Hepatocyte (in vitro differentiated cells): Measurements from ENCODE around the gene RRAGA. TPM values are rescaled to one million over a fixed set of nuclear protein-coding genes. Genes with fewer than 3 reads are reported as not detected.

ENCODE experiments used
- DNase-seq: peaks from one replicate; pipeline ENCODE4 v3.0.0-alpha.2; 2016; ENCODE audit warnings: low spot score
- H2AFZ ChIP-seq: fragments of 200-600 bp; sonication (generic); 2 replicates; pipeline ENCODE4 v1.6.0; 2016; ENCODE audit warnings: antibody characterized with exemption, mild to moderate bottlenecking
- H3K27ac ChIP-seq: fragments of 200-600 bp; sonication (generic); 2 replicates; pipeline ENCODE4 v1.5.1; 2016; ENCODE audit warnings: mild to moderate bottlenecking
- H3K27me3 ChIP-seq: fragments of 200-600 bp; sonication (generic); 2 replicates; pipeline ENCODE4 v1.6.1; 2016
- H3K36me3 ChIP-seq: fragments of 200-600 bp; sonication (generic); replicated peaks from 2 replicates; pipeline ENCODE4 v1.5.1; 2016; ENCODE audit warnings: low read depth; ENCODE audit not compliant: insufficient read depth
- H3K4me1 ChIP-seq: fragments of 200-600 bp; sonication (generic); 2 replicates; pipeline ENCODE4 v1.5.1; 2016; ENCODE audit warnings: mild to moderate bottlenecking, moderate library complexity; ENCODE audit not compliant: insufficient read depth
- H3K4me2 ChIP-seq: fragments of 200-600 bp; sonication (generic); 2 replicates; pipeline ENCODE4 v1.6.0; 2016
- H3K4me3 ChIP-seq: fragments of 200-600 bp; sonication (generic); 2 replicates; pipeline ENCODE4 v1.5.1; 2016; ENCODE audit warnings: mild to moderate bottlenecking
- H3K79me2 ChIP-seq: fragments of 200-600 bp; sonication (generic); 2 replicates; pipeline ENCODE4 v1.6.0; 2017; ENCODE audit warnings: mild to moderate bottlenecking
- H3K9me2 ChIP-seq: fragments of 200-600 bp; sonication (generic); replicated peaks from 2 replicates; pipeline ENCODE4 v1.6.0; 2017; ENCODE audit warnings: mild to moderate bottlenecking; ENCODE audit not compliant: insufficient read depth
- H3K9me3 ChIP-seq: fragments of 200-600 bp; sonication (generic); 2 replicates; pipeline ENCODE4 v1.5.1; 2016; ENCODE audit warnings: low read depth, mild to moderate bottlenecking
- H4K20me1 ChIP-seq: fragments of 200-600 bp; sonication (generic); 2 replicates; pipeline ENCODE4 v1.6.0; 2016; ENCODE audit warnings: mild to moderate bottlenecking; ENCODE audit not compliant: insufficient read depth, poor library complexity, severe bottlenecking
- EZH2 ChIP-seq: fragments of 200-600 bp; sonication (generic); IDR thresholded peaks from 2 replicates; pipeline ENCODE4 v1.6.1; 2016; ENCODE audit warnings: antibody characterized with exemption, mild to moderate bottlenecking, borderline replicate concordance
- EZH2phosphoT487 ChIP-seq: fragments of 200-600 bp; sonication (generic); IDR thresholded peaks from one replicate; pipeline ENCODE4 v1.6.1; 2018; ENCODE audit warnings: antibody characterized with exemption, mild to moderate bottlenecking, low read depth, moderate library complexity; ENCODE audit not compliant: unreplicated experiment, severe bottlenecking
- WGBS: methylation state at CpG from one replicate; pipeline ENCODE4 v1.1.6; 2016; ENCODE audit warnings: low lambda C conversion rate; ENCODE audit errors: missing lambda C conversion rate; 5-methylcytosine and 5-hydroxymethylcytosine counted together
- polyA plus RNA-seq: library from polyadenylated mRNA; unstranded; fragments of >200 nt; fragmentation: Nextera tagmentation; extraction: Ambion mirVana; gene quantifications from 2 replicates; pipeline ENCODE4 v1.2.1, GENCODE V29; 2016
- total RNA-seq: library from RNA; depleted of rRNA; stranded (reverse); fragments of >200 nt; gene quantifications from 2 replicates; pipeline ENCODE4 v1.2.3, GENCODE V29; 2014
- TF ChIP-seq, protein P1 (sequence below): fragments of 200-600 bp; sonication (generic); IDR thresholded peaks from 2 replicates; pipeline ENCODE4 v1.5.1; 2016; ENCODE audit warnings: antibody characterized with exemption, mild to moderate bottlenecking; ENCODE audit not compliant: poor library complexity

The RRAGA gene
- total and polyA plus RNA-seq, 2 experiments from 2014 or later, result 63.8 to 147 TPM

DNA sequence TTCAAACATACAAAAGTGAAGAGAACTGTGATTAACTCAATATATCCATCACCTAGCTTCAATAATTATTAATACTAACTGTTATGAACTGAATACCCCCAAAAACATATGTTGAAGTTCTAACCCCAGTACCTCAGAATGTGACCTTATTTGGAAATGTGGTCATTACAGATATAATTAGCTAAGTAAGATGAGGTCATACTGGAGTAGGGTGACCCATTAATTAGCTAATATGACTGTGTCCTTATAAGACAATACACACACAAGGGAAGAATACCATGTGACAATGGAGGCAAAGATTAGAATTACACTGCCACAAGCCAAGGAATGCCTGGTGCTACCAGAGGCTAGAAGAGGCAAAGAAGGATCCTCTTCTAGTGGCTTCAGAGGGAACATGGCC is 7.8 kb downstream of the RRAGA start:
- TF ChIP-seq, protein P1, sequence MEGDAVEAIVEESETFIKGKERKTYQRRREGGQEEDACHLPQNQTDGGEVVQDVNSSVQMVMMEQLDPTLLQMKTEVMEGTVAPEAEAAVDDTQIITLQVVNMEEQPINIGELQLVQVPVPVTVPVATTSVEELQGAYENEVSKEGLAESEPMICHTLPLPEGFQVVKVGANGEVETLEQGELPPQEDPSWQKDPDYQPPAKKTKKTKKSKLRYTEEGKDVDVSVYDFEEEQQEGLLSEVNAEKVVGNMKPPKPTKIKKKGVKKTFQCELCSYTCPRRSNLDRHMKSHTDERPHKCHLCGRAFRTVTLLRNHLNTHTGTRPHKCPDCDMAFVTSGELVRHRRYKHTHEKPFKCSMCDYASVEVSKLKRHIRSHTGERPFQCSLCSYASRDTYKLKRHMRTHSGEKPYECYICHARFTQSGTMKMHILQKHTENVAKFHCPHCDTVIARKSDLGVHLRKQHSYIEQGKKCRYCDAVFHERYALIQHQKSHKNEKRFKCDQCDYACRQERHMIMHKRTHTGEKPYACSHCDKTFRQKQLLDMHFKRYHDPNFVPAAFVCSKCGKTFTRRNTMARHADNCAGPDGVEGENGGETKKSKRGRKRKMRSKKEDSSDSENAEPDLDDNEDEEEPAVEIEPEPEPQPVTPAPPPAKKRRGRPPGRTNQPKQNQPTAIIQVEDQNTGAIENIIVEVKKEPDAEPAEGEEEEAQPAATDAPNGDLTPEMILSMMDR, result no peak
- TF ChIP-seq EZH2 (no peak), EZH2phosphoT487 (no peak)
- H3K36me3 ChIP-seq, result no peaks in the 10 kb centered on the region
- H3K4me2 ChIP-seq, result no peak overlapping the region
- no peaks in the 10 kb centered on the region for H3K9me2 ChIP-seq
- no peaks in the 10 kb centered on the region for H3K9me3 ChIP-seq
- no peak overlapping the region for H3K4me3 ChIP-seq
- DNase-seq, result no peak
- no peaks in the 10 kb centered on the region for H4K20me1 ChIP-seq
- peaks cover 5% of the 10 kb centered on the region for H3K4me1 ChIP-seq
- no peaks in the 10 kb centered on the region for H3K27me3 ChIP-seq
- peaks cover 9% of the 10 kb centered on the region for H3K79me2 ChIP-seq
- H2AFZ ChIP-seq, result no peak overlapping the region
- H3K27ac ChIP-seq, result no peak overlapping the region

DNA sequence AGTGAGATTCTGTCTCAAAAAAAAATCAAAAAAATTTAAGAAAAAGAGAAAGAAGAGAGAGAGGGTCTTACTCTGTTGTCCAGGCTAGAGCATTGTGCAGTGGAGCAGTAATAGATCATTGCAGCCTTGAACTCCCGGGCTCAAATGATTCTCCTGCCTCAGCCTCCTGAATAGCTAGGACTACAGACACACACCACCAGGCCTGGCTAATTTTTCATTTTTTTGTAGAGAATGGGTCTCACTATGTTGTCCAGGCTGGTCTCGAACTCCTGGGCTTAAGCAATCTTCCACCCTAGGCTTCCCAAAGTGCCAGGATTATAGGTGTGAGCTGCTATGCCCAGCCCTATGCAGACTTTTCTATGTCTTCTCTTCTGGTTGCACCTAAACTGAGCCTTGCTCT is 25.0 kb downstream of the RRAGA start:
- WGBS, result 100% methylated on average over 2 of the region's 2 CpGs
- H3K4me2 ChIP-seq, result no peak overlapping the region

DNA sequence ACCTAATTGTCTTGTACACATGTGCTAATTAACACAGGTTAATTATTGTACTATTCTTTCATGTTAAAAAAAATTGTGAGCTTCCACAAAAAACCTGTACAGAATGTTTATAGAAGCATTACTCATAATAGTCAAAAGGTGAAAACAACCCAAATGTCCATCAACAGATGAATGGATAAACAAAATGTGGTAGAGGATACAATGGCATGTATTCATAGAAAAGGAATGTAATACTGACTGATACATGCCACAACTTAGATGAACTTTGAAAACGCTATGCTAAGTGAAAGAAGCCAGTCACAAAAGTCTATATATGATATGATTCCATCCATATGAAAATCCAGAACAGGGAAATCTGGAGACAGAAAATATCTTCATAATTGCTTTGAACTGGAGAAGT is 25.6 kb downstream of the RRAGA start:
- no peaks in the 10 kb centered on the region for H3K9me2 ChIP-seq
- H3K27me3 ChIP-seq, result no peaks in the 10 kb centered on the region
- no peaks in the 10 kb centered on the region for H3K9me3 ChIP-seq
- no peak overlapping the region for H3K27ac ChIP-seq
- TF ChIP-seq, protein P1, result no peak
- TF ChIP-seq EZH2phosphoT487, result no peak
- TF ChIP-seq EZH2, result no peak
- no peak overlapping the region for H2AFZ ChIP-seq
- no peaks in the 10 kb centered on the region for H3K36me3 ChIP-seq
- WGBS, result 70% methylated on average over 1 of the region's 1 CpG
- H3K79me2 ChIP-seq, result no peaks in the 10 kb centered on the region
- DNase-seq, result no peak
- no peak overlapping the region for H3K4me2 ChIP-seq
- no peaks in the 10 kb centered on the region for H3K4me1 ChIP-seq
- H4K20me1 ChIP-seq, result no peaks in the 10 kb centered on the region
- H3K4me3 ChIP-seq, result no peak overlapping the region

More for the DNA sequence above, 25.0 kb downstream of the RRAGA start:
- Histone ChIP-seq H3K27ac (no peak overlapping the region), H2AFZ (no peak overlapping the region), H3K79me2 (no peaks in the 10 kb centered on the region), H3K4me3 (no peak overlapping the region), H3K9me2 (no peaks in the 10 kb centered on the region), H3K27me3 (no peaks in the 10 kb centered on the region), H3K36me3 (no peaks in the 10 kb centered on the region), H4K20me1 (no peaks in the 10 kb centered on the region), H3K4me1 (no peaks in the 10 kb centered on the region), H3K9me3 (no peaks in the 10 kb centered on the region)
- no peak for DNase-seq
- TF ChIP-seq EZH2phosphoT487, result no peak
- TF ChIP-seq, protein P1, result no peak
- no peak for TF ChIP-seq EZH2

DNA sequence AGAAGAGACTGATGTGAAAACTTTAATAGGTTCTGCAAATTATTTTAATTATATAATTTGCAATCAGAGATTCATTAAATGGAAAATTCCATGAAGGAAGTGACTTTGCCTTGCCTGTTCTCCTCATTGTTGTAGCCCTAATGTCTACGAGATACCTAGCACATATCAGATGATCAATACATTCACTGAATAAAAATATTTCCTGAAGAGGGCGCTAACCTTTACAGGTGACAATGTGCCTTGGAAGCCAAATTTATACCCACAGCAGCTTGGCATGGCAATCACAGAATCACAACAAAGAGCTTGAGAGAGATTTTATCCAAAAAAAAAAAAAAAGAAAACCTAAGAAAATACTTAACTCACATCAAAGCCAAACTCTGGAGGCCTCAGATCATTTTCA is 36.1 kb downstream of the RRAGA start:
- H3K9me2 ChIP-seq, result no peaks in the 10 kb centered on the region
- H3K27me3 ChIP-seq, result no peaks in the 10 kb centered on the region
- H3K4me3 ChIP-seq, result no peak overlapping the region
- H3K27ac ChIP-seq, result no peak overlapping the region
- no peaks in the 10 kb centered on the region for H3K4me1 ChIP-seq
- DNase-seq, result peak; percentile 16
- no peaks in the 10 kb centered on the region for H4K20me1 ChIP-seq
- no peak overlapping the region for H3K4me2 ChIP-seq
- H3K36me3 ChIP-seq, result no peaks in the 10 kb centered on the region
- no peak overlapping the region for H2AFZ ChIP-seq
- TF ChIP-seq EZH2phosphoT487, result no peak
- TF ChIP-seq EZH2, result no peak
- TF ChIP-seq, protein P1, result peak; percentile 41
- no peaks in the 10 kb centered on the region for H3K79me2 ChIP-seq
- no peaks in the 10 kb centered on the region for H3K9me3 ChIP-seq
- 57% methylated on average over 2 of the region's 2 CpGs for WGBS
